Activated CD4-positive, CD25-positive, alpha-beta regulatory T cell treated with anti-CD3 and anti-CD28 coated beads, Interleukin-2, amount 50 U/mL, for 16 hours (primary cell): ENCODE results near the gene ADARB1.

Experiments used
- DNase-seq: peaks from one replicate; pipeline ENCODE4 v3.0.0-alpha.2; 2020; ENCODE audit warnings: low read depth, low spot score

Gene ADARB1

GRCh38 chr21:45251635-45252447 is 177.5 kb downstream of the ADARB1 start:
- no peak for DNase-seq

- DNase-seq, result no peak
These were observed 178.1 kb downstream of the ADARB1 start for GRCh38 chr21:45252448-45252925.

GRCh38 chr21:45253180-45253579 is 178.8 kb downstream of the ADARB1 start:
- DNase-seq, result no peak

- no peak for DNase-seq
These were observed 179.5 kb downstream of the ADARB1 start for GRCh38 chr21:45253633-45254459.

GRCh38 chr21:45254460-45254930 is 180.1 kb downstream of the ADARB1 start:
- no peak for DNase-seq

- DNase-seq, result no peak
These were observed 181.1 kb downstream of the ADARB1 start for GRCh38 chr21:45255381-45256020.

GRCh38 chr21:45256021-45256911 is 181.9 kb downstream of the ADARB1 start:
- DNase-seq, result no peak

- DNase-seq, result no peak
These were observed 182.7 kb downstream of the ADARB1 start for GRCh38 chr21:45256912-45257672.

GRCh38 chr21:45257673-45258341 is 183.4 kb downstream of the ADARB1 start:
- no peak for DNase-seq

- DNase-seq, result no peak
These were observed 184.1 kb downstream of the ADARB1 start for GRCh38 chr21:45258466-45258865.

- no peak for DNase-seq
These were observed 184.9 kb downstream of the ADARB1 start for GRCh38 chr21:45259206-45259840.

- no peak for DNase-seq
These were observed 185.9 kb downstream of the ADARB1 start for GRCh38 chr21:45260191-45260825.

GRCh38 chr21:45261093-45261492 is 186.7 kb downstream of the ADARB1 start:
- no peak for DNase-seq

- no peak for DNase-seq
These were observed 187.7 kb downstream of the ADARB1 start for GRCh38 chr21:45262041-45262581.

GRCh38 chr21:45262616-45263015 is 188.2 kb downstream of the ADARB1 start:
- DNase-seq, result no peak

GRCh38 chr21:45263534-45263933 is 189.2 kb downstream of the ADARB1 start:
- no peak for DNase-seq

- no peak for DNase-seq
These were observed 189.9 kb downstream of the ADARB1 start for GRCh38 chr21:45264146-45264911.
